Loucy (cell line): Measurements from ENCODE around the gene SPATA9.
A peak's percentile ranks its signal among the peaks of the same experiment; 100 is the strongest.
"Not testable (repeated sequence)": the region's sequence is repeated elsewhere in the genome, so short reads cannot be mapped to it uniquely, and the experiment has no call there.

ENCODE experiments used
- H2AFZ ChIP-seq: fragments of 200-600 bp; sonication (generic); 2 replicates; pipeline ENCODE4 v1.6.0; 2016; ENCODE audit warnings: antibody characterized with exemption, mild to moderate bottlenecking, low read length, moderate library complexity
- H3F3A ChIP-seq: fragments of 200-600 bp; 2 replicates; pipeline ENCODE4 v1.6.0; 2016; ENCODE audit warnings: antibody characterized with exemption, low read depth, mild to moderate bottlenecking
- H3K27me3 ChIP-seq: fragments of 200-600 bp; sonication (generic); 2 replicates; pipeline ENCODE4 v1.6.1; 2014; ENCODE audit warnings: low read length, mild to moderate bottlenecking; ENCODE audit not compliant: insufficient read depth, poor library complexity, severe bottlenecking
- H3K36me3 ChIP-seq: fragments of 200-600 bp; sonication (generic); 2 replicates; pipeline ENCODE4 v1.6.1; 2016; ENCODE audit warnings: low read length; ENCODE audit not compliant: insufficient read depth
- H3K4me1 ChIP-seq: fragments of 200-600 bp; sonication (generic); 2 replicates; pipeline ENCODE4 v1.5.1; 2014; ENCODE audit warnings: low read length, mild to moderate bottlenecking; ENCODE audit not compliant: insufficient read depth, poor library complexity, severe bottlenecking
- H3K4me2 ChIP-seq: fragments of 200-600 bp; sonication (generic); 2 replicates; pipeline ENCODE4 v1.6.0; 2014; ENCODE audit warnings: antibody characterized with exemption, low read length, low read depth, mild to moderate bottlenecking; ENCODE audit not compliant: poor library complexity, severe bottlenecking
- H3K4me3 ChIP-seq: fragments of 200-600 bp; sonication (generic); 2 replicates; pipeline ENCODE4 v1.5.1; 2014; ENCODE audit warnings: low read length, mild to moderate bottlenecking, mixed read lengths; ENCODE audit not compliant: poor library complexity, severe bottlenecking
- H3K79me2 ChIP-seq: fragments of 200-600 bp; sonication (generic); 2 replicates; pipeline ENCODE4 v1.6.1; 2014; ENCODE audit warnings: low read length; ENCODE audit not compliant: insufficient read depth
- H3K9ac ChIP-seq: fragments of 200-600 bp; sonication (generic); 2 replicates; pipeline ENCODE4 v1.6.0; 2014; ENCODE audit warnings: mild to moderate bottlenecking, low read depth, low read length, moderate library complexity; ENCODE audit not compliant: poor library complexity, severe bottlenecking
- H3K9me2 ChIP-seq: fragments of 200-600 bp; sonication (generic); replicated peaks from 2 replicates; pipeline ENCODE4 v1.6.1; 2016; ENCODE audit warnings: low read depth, low read length, mixed read lengths
- H3K9me3 ChIP-seq: fragments of 200-600 bp; sonication (generic); 2 replicates; pipeline ENCODE4 v1.6.1; 2014; ENCODE audit warnings: mild to moderate bottlenecking, antibody characterized with exemption, low read length, low read depth; ENCODE audit not compliant: insufficient read depth
- H4K20me1 ChIP-seq: fragments of 200-600 bp; sonication (generic); 2 replicates; pipeline ENCODE4 v1.6.0; 2014; ENCODE audit warnings: antibody characterized with exemption, low read length, mild to moderate bottlenecking; ENCODE audit not compliant: insufficient read depth, poor library complexity, severe bottlenecking
- EZH2phosphoT487 ChIP-seq: fragments of 200-600 bp; IDR thresholded peaks from 2 replicates; pipeline ENCODE4 v1.6.1; 2018; ENCODE audit warnings: antibody characterized with exemption, mild to moderate bottlenecking, moderate library complexity, borderline replicate concordance
- TF ChIP-seq, protein P1 (sequence below): fragments of 200-600 bp; sonication (generic); conservative IDR thresholded peaks from 2 replicates; pipeline ENCODE4 v1.5.1; 2014; ENCODE audit warnings: mild to moderate bottlenecking, antibody characterized with exemption, low read length

SPATA9 gene

DNA sequence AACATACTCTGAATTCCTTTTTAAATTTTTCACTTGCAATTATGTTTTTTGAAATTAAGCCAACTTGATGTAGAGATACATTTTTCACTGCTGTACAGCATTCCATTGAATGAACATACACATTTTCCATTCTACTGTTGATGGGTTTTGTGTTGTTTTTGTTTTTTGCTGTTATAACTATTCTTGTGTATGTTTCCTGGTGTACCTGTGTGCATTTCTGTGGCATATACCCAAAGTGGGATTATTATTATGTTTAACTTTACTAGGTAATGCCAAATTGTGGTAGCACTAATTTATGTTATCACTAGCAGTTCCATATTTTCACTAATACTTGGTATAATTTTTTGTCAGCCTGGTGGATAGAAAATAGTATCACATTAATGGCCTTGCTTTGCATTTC, 33.5 kb downstream of the SPATA9 start:
- peak overlapping the region; percentile 10; the same call in 1 of the 2 replicates for H2AFZ ChIP-seq
- H3K27me3 ChIP-seq: no peaks in the 10 kb centered on the region
- H3K9me3 ChIP-seq: no peaks in the 10 kb centered on the region
- H3K9ac ChIP-seq: peak overlapping the region; percentile 93
- H3K9me2 ChIP-seq: no peaks in the 10 kb centered on the region
- peaks cover 10% of the 10 kb centered on the region; the same call in 1 of the 2 replicates for H3F3A ChIP-seq
- no peaks in the 10 kb centered on the region for H4K20me1 ChIP-seq
- peak overlapping the region; percentile 33 for H3K4me3 ChIP-seq
- TF ChIP-seq, protein P1, sequence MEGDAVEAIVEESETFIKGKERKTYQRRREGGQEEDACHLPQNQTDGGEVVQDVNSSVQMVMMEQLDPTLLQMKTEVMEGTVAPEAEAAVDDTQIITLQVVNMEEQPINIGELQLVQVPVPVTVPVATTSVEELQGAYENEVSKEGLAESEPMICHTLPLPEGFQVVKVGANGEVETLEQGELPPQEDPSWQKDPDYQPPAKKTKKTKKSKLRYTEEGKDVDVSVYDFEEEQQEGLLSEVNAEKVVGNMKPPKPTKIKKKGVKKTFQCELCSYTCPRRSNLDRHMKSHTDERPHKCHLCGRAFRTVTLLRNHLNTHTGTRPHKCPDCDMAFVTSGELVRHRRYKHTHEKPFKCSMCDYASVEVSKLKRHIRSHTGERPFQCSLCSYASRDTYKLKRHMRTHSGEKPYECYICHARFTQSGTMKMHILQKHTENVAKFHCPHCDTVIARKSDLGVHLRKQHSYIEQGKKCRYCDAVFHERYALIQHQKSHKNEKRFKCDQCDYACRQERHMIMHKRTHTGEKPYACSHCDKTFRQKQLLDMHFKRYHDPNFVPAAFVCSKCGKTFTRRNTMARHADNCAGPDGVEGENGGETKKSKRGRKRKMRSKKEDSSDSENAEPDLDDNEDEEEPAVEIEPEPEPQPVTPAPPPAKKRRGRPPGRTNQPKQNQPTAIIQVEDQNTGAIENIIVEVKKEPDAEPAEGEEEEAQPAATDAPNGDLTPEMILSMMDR: no peak
- no peak for TF ChIP-seq EZH2phosphoT487
- peaks cover 73% of the 10 kb centered on the region for H3K4me1 ChIP-seq
- H3K36me3 ChIP-seq: no peaks in the 10 kb centered on the region
- peak overlapping the region; percentile 71 for H3K4me2 ChIP-seq
- H3K79me2 ChIP-seq: peaks cover 16% of the 10 kb centered on the region

DNA sequence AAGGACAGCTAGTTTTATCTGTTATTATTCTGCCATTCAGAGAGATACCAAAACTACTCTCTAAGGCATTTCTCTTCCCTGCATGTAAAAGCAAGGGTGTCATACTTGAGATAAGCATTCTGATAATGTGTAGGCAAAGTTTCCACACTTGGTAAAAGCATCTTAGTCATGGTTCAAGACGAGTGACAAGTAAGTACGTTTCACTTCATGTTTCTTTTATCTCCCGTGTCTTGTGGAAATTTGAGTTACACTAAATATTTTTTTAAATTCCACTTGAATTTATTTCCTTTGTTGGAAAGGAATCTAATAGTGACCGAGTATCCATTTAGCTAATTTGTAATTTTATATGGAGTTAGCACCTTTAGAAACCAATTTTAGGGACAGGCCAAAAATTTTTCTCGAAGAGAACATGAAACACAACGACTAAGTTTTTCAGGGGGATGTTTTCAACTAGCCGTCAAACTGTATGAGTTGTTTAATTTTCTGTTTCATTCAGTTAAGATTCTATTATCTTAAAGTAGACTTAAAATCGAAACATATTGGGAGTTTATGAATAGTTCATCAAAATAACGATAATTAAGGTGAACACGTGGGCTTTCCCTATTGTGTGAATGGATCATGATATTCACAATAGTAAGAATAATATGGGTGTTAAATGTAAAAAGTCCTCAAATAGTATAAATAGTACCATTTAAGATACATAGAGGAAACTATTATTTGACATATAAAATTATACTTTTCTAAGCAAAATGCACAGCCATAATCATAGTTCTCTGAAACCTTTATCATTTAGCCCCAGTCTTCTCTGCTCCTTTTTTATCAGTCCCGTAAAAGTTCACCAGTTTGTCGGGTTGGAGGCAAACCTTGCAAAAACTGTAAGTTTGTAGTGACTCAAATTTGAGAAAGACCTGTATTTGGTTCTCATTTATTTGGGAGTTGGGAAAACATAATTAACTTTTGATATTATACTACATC, 34.6 kb downstream of the SPATA9 start:
- H3K36me3 ChIP-seq: no peaks in the 10 kb centered on the region
- H3K27me3 ChIP-seq: no peaks in the 10 kb centered on the region
- peaks cover 10% of the 10 kb centered on the region; the same call in 1 of the 2 replicates for H3F3A ChIP-seq
- TF ChIP-seq, protein P1: no peak
- no peak for TF ChIP-seq EZH2phosphoT487
- no peaks in the 10 kb centered on the region for H3K9me3 ChIP-seq
- H2AFZ ChIP-seq: peak overlapping the region; percentile 4; the same call in 1 of the 2 replicates
- peaks cover 16% of the 10 kb centered on the region for H3K79me2 ChIP-seq
- no peaks in the 10 kb centered on the region for H4K20me1 ChIP-seq
- peak overlapping the region; percentile 93 for H3K9ac ChIP-seq
- H3K9me2 ChIP-seq: no peaks in the 10 kb centered on the region
- H3K4me3 ChIP-seq: peak overlapping the region; percentile 78
- H3K4me1 ChIP-seq: peaks cover 80% of the 10 kb centered on the region
- peak overlapping the region; percentile 71 for H3K4me2 ChIP-seq

DNA sequence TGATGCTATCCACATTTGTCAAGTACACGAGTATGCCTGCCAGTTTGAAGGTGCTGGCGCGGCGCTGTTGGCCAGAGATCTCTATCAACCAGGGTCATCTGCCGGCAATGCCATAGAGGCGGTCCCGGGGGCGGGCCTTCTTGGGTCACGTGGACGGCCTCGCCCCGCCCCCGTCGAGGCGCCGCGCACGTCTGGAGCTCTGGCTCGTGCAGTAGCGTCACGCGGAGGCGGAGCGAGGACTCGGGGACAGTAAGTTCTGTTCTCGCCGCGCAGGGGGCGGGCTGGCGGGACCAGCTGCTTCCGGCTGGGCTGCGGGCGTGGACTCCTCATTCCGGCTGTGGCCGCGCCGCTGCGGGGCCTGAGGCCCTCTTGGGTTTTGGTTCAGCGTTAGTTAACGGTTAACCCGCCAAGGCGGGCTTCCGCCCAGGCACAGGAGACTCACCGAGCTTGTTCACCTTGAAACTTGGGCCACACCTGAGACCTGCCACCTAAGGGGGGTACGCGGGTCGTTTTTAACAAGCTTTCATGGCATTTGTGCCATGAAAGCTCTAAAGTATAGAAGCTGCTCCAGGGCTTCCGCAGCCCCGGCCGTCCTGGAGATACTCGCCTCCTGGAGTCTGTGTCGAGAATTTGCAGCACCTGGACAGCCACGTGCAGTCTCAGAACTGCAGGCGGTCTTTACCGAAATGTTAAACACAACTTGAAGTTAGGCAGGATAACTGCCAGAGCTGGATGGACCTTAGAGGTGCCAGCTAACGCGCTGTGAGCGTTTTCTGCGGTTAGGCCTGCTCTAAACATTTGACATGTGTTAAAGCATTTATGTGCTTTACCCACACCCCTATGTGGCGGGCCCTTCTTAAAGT, 36.0 kb downstream of the SPATA9 start, which contains the start of gene RFESD:
Gene RFESD (plus strand): TSS at position 209 of the 863 bp plus-strand sequence. CDS start 5,495 bp downstream, outside the sequence.
- no peaks in the 10 kb centered on the region for H3K36me3 ChIP-seq
- peaks cover 10% of the 10 kb centered on the region; the same call in 1 of the 2 replicates for H3F3A ChIP-seq
- H4K20me1 ChIP-seq: no peaks in the 10 kb centered on the region
- H3K27me3 ChIP-seq: no peaks in the 10 kb centered on the region
- H3K4me3 ChIP-seq: peak within 1 kb of the TSS; percentile 78
- H3K4me2 ChIP-seq: peak within 1 kb of the TSS; percentile 71
- H3K9me3 ChIP-seq: no peaks in the 10 kb centered on the region
- TF ChIP-seq, protein P1: peak; percentile 23; the same call in 1 of the 2 replicates
- no peak for TF ChIP-seq EZH2phosphoT487
- peaks cover 67% of the 10 kb centered on the region for H3K4me1 ChIP-seq
- peak within 1 kb of the TSS; percentile 72 for H2AFZ ChIP-seq
- peak within 1 kb of the TSS; percentile 93 for H3K9ac ChIP-seq
- H3K79me2 ChIP-seq: peaks cover 16% of the 10 kb centered on the region
- H3K9me2 ChIP-seq: no peaks in the 10 kb centered on the region

DNA sequence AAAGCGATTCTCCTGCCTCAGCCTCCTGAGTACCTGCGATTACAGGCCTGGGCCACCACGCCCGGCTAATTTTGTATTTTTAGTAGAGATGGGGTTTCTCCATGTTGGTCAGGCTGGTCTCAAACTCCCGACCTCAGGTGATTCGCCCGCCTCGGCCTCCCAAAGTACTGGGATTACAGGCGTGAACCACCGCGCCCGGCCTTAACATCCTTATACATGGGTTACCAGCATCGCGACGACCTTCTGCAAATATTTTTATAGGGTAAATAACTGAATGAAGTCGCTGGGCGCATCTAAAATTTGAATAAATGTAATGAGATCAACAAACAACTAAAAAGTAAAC, 36.6 kb downstream of the SPATA9 start:
- Histone ChIP-seq H3K4me3 (peak overlapping the region; percentile 46), H3K4me2 (peak overlapping the region; percentile 71), H3K9ac (peak overlapping the region; percentile 33), H3K79me2 (peaks cover 16% of the 10 kb centered on the region), H3K4me1 (peaks cover 66% of the 10 kb centered on the region), H3F3A (peaks cover 10% of the 10 kb centered on the region; the same call in 1 of the 2 replicates)
- not testable (repeated sequence) for H4K20me1 ChIP-seq, H2AFZ ChIP-seq, H3K36me3 ChIP-seq, H3K27me3 ChIP-seq, H3K9me3 ChIP-seq, H3K9me2 ChIP-seq
